Transverse colon (tissue), 4 donors: ENCODE measurements around the gene RIT2. TPM values are rescaled to one million over a fixed set of nuclear protein-coding genes. Genes with fewer than 3 reads are reported as not detected.

Experiments used
- DNase-seq: peaks from one replicate; pipeline ENCODE4 v3.0.0-alpha.2; 2019
- H3K27ac ChIP-seq, 4 donors: fragments of 200-600 bp; sonication (generic); 2 replicates each; pipeline ENCODE4 v1.5.1; 2016 to 2018; ENCODE audit warnings: inconsistent platforms in 4 of 4
- H3K27me3 ChIP-seq: fragments of 200-600 bp; sonication (generic); 2 replicates; pipeline ENCODE4 v1.5.1; 2017; ENCODE audit warnings: inconsistent platforms
- H3K36me3 ChIP-seq, 4 donors: fragments of 200-600 bp; sonication (generic); 2 replicates each; pipeline ENCODE4 v1.5.1; 2017 to 2019; ENCODE audit warnings: inconsistent platforms in 4 of 4
- H3K4me1 ChIP-seq, 4 donors: fragments of 200-600 bp; sonication (generic); 2 replicates each; pipeline ENCODE4 v1.5.1; 2017 to 2020; ENCODE audit warnings: inconsistent platforms in 4 of 4
- H3K4me3 ChIP-seq, 4 donors: fragments of 200-600 bp; sonication (generic); 1 replicate in 1 of 4; 2 replicates in 3 of 4; pipeline versions ENCODE4 v1.5.1 to v1.6.1; 2017 to 2019; ENCODE audit warnings: inconsistent platforms in 4 of 4
- H3K9me3 ChIP-seq, 2 donors: fragments of 200-600 bp; sonication (generic); 2 replicates each; pipeline ENCODE4 v1.5.1; 2017 to 2019; ENCODE audit warnings: inconsistent platforms in 2 of 2
- EP300 ChIP-seq: sonication (generic); formaldehyde crosslinking; IDR thresholded peaks from one replicate; pipeline ENCODE4 v1.6.1; 2017; ENCODE audit warnings: antibody characterized with exemption, low read depth
- POLR2A ChIP-seq: fragments of 450-650 bp; IDR thresholded peaks from one replicate; pipeline ENCODE4 v1.6.1; 2016; ENCODE audit warnings: antibody characterized with exemption, mild to moderate bottlenecking, moderate library complexity
- POLR2AphosphoS5 ChIP-seq, 3 donors: sonication (generic); formaldehyde crosslinking; IDR thresholded peaks; one replicate each; pipeline ENCODE4 v1.6.1; 2016; ENCODE audit warnings: antibody characterized with exemption in 3 of 3
- WGBS, 2 donors: methylation state at CpG; one replicate each; pipeline ENCODE4 v1.1.5; 2018; ENCODE audit warnings: low coverage in 1 of 2; 5-methylcytosine and 5-hydroxymethylcytosine counted together
- in situ Hi-C, 4 donors: fragments of 200-750 bp; cut with MboI; loops; one replicate each; pipeline versions ENCODE4 v1.15.0 to v1.15.1; 2017; ENCODE audit warnings: low sequenced_read_pairs in 3 of 4, low pct_ligation_motif_present in 1 of 4, low pct_unique_long_range_greater_than_20kb in 1 of 4
- intact Hi-C: fragments of 100-400 bp; cut with DNase I; formaldehyde crosslinking; loops from one replicate; pipeline ENCODE4 v1.15.1; 2023; ENCODE audit warnings: low total_unique reads
- total RNA-seq, 4 donors: library from RNA; depleted of rRNA; stranded (reverse); fragments of >200 nt; gene quantifications; one replicate each; pipeline ENCODE4 v1.1.0, GENCODE V29; 2016
- TF ChIP-seq, protein P1 (sequence below), 5 experiments: fragments of 200-600 bp in 3 of 5; fragments of 450-650 bp in 2 of 5; sonication (generic) in 3 of 5; IDR thresholded peaks; 1 replicate in 2 of 5; 2 replicates in 3 of 5; pipeline ENCODE4 v1.5.1; 2016 to 2017; ENCODE audit warnings: antibody characterized with exemption in 5 of 5, inconsistent platforms in 3 of 5, mild to moderate bottlenecking in 2 of 5, moderate library complexity in 1 of 5

The RIT2 gene
- total RNA-seq, 4 donors from 2014 or later, result not detected

DNA sequence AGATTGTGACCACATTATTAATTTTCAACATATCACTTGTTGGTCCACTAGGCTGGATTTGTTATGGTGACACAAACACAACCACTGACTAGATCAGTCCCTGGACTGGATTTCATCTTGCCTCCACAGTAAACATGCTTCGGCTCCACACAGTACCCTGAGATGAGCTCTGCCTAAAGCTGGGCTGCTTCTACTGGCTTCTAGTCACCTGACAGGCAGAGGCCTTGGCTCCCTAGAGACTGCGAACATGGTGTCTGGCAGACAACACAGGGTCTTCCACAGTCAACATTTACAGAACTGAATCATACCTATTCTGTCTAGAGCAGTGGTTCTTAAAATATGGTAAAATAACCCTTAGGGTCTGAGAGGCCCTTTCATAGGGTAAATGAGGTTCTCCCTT is 69.2 kb downstream of the RIT2 start:
- no peak overlapping the region for H3K4me3 ChIP-seq
- no peaks in the 10 kb centered on the region for H3K36me3 ChIP-seq
- H3K9me3 ChIP-seq, result no peaks in the 10 kb centered on the region
- no peaks in the 10 kb centered on the region for H3K27me3 ChIP-seq
- no peaks in the 10 kb centered on the region for H3K4me1 ChIP-seq
- no peak for DNase-seq
- TF ChIP-seq EP300 (no peak), POLR2A (no peak), POLR2AphosphoS5 (IDR thresholded peaks at IDR 0.05) (no peak)
- TF ChIP-seq, protein P1, sequence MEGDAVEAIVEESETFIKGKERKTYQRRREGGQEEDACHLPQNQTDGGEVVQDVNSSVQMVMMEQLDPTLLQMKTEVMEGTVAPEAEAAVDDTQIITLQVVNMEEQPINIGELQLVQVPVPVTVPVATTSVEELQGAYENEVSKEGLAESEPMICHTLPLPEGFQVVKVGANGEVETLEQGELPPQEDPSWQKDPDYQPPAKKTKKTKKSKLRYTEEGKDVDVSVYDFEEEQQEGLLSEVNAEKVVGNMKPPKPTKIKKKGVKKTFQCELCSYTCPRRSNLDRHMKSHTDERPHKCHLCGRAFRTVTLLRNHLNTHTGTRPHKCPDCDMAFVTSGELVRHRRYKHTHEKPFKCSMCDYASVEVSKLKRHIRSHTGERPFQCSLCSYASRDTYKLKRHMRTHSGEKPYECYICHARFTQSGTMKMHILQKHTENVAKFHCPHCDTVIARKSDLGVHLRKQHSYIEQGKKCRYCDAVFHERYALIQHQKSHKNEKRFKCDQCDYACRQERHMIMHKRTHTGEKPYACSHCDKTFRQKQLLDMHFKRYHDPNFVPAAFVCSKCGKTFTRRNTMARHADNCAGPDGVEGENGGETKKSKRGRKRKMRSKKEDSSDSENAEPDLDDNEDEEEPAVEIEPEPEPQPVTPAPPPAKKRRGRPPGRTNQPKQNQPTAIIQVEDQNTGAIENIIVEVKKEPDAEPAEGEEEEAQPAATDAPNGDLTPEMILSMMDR (IDR thresholded peaks at IDR 0.05), result no peak
- WGBS, 2 donors, result 46% methylated on average over 2 of the region's 2 CpGs; no CpG with 5 or more reads in 1 of the 2 donors
- intact Hi-C loops (no loop called here), in situ Hi-C loops (no loop called here)
- H3K27ac ChIP-seq, result no peak overlapping the region

DNA sequence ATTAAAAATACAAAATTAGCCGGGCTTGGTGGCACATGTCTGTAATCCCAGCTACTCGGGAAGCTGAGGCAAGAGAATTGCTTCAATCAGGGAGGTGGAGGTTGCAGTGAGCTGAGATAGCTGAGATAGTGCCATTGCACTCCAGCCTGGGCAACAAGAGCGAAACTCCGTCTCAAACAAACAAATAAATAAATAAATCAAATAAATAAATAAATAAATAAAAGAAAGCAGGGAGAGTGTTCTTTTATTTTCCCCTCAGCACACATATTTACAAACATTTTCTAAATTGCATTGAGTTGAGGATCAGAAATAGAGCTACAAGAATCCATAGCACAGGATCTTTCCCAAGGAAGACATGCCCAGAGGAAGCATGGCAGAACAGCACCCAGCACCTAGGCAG is 71.9 kb downstream of the RIT2 start:
- H3K27me3 ChIP-seq, result no peaks in the 10 kb centered on the region
- H3K36me3 ChIP-seq, result no peaks in the 10 kb centered on the region
- no peak for DNase-seq
- 61 to 62% methylated on average over 4 of the region's 4 CpGs for whole genome bisulfite sequencing, 2 donors
- H3K9me3 ChIP-seq, result no peaks in the 10 kb centered on the region
- in situ Hi-C loops (no loop called here), intact Hi-C loops (no loop called here)
- TF ChIP-seq EP300, result no peak
- no peak for TF ChIP-seq POLR2A
- TF ChIP-seq, protein P1 (IDR thresholded peaks at IDR 0.05), result no peak
- TF ChIP-seq POLR2AphosphoS5 (IDR thresholded peaks at IDR 0.05), result no peak
- H3K4me3 ChIP-seq, result no peak overlapping the region
- no peak overlapping the region for H3K27ac ChIP-seq
- H3K4me1 ChIP-seq, result no peaks in the 10 kb centered on the region

DNA sequence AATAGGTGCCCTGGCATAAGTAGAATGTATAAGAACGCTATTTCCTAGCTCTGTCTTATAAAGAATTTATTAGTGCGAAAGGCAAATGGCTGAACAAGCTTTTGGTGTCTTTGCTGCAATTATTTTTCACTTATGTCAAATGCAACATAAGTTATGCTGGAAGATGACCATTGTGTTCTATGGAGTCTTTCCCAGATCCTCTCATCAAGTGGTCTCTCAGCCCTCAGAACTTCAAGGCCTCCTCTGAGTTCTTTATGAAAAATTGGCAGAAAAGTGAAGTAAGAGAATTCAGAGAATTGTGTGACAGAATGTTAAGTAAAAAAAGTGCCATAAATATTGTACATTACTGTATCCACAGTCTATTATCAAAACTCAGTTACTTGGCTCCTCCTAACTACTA is 75.2 kb downstream of the RIT2 start:
- TF ChIP-seq, protein P1 (IDR thresholded peaks at IDR 0.05), result no peak
- TF ChIP-seq POLR2AphosphoS5 (IDR thresholded peaks at IDR 0.05) (no peak), EP300 (no peak), POLR2A (no peak)
- no peak overlapping the region for H3K4me3 ChIP-seq
- no peaks in the 10 kb centered on the region for H3K27me3 ChIP-seq
- in situ Hi-C loops (no loop called here), intact Hi-C loops (no loop called here)
- DNase-seq, result no peak
- no peak overlapping the region for H3K27ac ChIP-seq
- H3K36me3 ChIP-seq, result no peaks in the 10 kb centered on the region
- no peaks in the 10 kb centered on the region for H3K9me3 ChIP-seq
- 84 to 93% methylated on average over 2 of the region's 2 CpGs for WGBS, 2 donors
- H3K4me1 ChIP-seq, result no peaks in the 10 kb centered on the region

DNA sequence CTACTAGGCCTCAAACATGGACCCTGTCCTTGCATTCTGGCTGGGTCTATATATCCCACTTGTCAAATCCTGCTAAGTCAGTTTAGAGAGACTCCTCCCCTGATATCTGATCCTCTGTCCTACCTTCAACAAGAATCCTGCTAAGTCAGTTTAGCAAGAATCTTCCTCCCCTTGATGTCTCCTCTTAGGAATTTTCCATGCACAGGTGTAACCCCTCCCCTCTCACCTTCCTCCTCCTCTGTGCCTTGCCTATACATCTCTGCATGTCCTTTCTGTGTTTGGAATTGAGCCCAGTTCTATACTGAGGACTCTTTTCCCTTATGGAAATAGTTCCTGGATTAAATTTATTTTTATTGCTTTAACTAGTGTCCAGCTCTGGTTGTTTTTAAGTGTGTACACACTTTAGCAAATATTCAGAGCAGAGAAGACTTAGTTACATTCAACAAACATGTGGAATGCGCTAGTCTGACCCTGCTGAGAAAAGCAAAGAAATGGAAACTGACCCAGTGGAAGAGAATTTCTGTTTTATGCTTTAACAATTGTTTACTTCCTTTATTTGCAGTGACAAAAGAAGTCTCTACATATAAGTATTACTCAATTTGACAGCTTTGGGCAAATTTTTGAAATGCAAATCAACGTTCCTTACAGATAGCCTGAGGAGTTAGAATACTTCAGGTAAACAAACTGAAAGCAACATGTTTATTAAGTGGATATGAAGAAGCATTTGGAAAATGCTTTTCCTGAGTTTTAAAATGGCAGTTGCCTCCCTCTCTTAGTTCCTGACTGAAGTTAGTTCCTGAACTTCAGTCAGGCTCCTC is 80.6 kb downstream of the RIT2 start:
- no peak overlapping the region for H3K4me3 ChIP-seq
- WGBS, 2 donors, result 28 to 29% methylated on average over 2 of the region's 2 CpGs
- intact Hi-C loops (no loop called here), in situ Hi-C loops (no loop called here)
- no peak for DNase-seq
- no peaks in the 10 kb centered on the region for H3K27me3 ChIP-seq
- no peak overlapping the region for H3K27ac ChIP-seq
- TF ChIP-seq, protein P1 (IDR thresholded peaks at IDR 0.05), result no peak
- TF ChIP-seq POLR2AphosphoS5 (IDR thresholded peaks at IDR 0.05), result no peak
- no peak for TF ChIP-seq EP300
- no peak for TF ChIP-seq POLR2A
- H3K9me3 ChIP-seq, result no peaks in the 10 kb centered on the region
- no peaks in the 10 kb centered on the region for H3K4me1 ChIP-seq
- no peaks in the 10 kb centered on the region for H3K36me3 ChIP-seq
